Activated CD8-positive, alpha-beta T cell treated with anti-CD3 and anti-CD28 coated beads, Interleukin-2, amount 10 ng/mL, durations not matched to agents 7 days and 5 days (primary cell): Measurements from ENCODE around the gene CYTH4. TPM values are rescaled to one million over a fixed set of nuclear protein-coding genes. Genes with fewer than 3 reads are reported as not detected.
"Not testable (repeated sequence)": the region's sequence is repeated elsewhere in the genome, so short reads cannot be mapped to it uniquely, and the experiment has no call there.

Experiments
- ATAC-seq: fragments of 150-1000 bp; cut with Tn5 transposase; one replicate; pipeline ENCODE4 v1.10.0; 2021; ENCODE audit warnings: moderate library complexity
- CTCF ChIA-PET: fragments of 350-600 bp; sonication (Branson Sonifier 250); formaldehyde crosslinking; loops from one replicate; lab custom pipeline; 2021; ENCODE audit warnings: antibody characterized with exemption; lab: Charles Lee
- POLR2A ChIA-PET: fragments of 350-600 bp; sonication (Branson Sonifier 250); formaldehyde crosslinking; loops from one replicate; lab custom pipeline; 2021; ENCODE audit warnings: antibody characterized with exemption; lab: Charles Lee
- DNase-seq: peaks from one replicate; pipeline ENCODE4 v3.0.0-alpha.2; 2020
- H3K27ac Mint-ChIP-seq: one replicate; pipeline ENCODE4 v1.8.0; 2021; ENCODE audit warnings: mild to moderate bottlenecking, mixed read lengths
- H3K27me3 Mint-ChIP-seq: one replicate; pipeline ENCODE4 v1.8.0; 2021; ENCODE audit warnings: low read depth, mixed read lengths
- H3K36me3 Mint-ChIP-seq: one replicate; pipeline ENCODE4 v1.8.0; 2021; ENCODE audit warnings: low read depth, mixed read lengths
- H3K4me1 Mint-ChIP-seq: one replicate; pipeline ENCODE4 v1.8.0; 2021; ENCODE audit warnings: low read depth, mixed read lengths
- H3K4me3 Mint-ChIP-seq: one replicate; pipeline ENCODE4 v1.8.0; 2021; ENCODE audit warnings: mild to moderate bottlenecking, mixed read lengths
- H3K9me3 Mint-ChIP-seq: one replicate; pipeline ENCODE4 v1.8.0; 2022; ENCODE audit warnings: mixed read lengths; ENCODE audit not compliant: insufficient read depth
- total RNA-seq, 2 experiments: library from RNA; stranded (reverse); gene quantifications; one replicate each; pipeline ENCODE4 v1.2.3, GENCODE V29; 2021

Gene CYTH4
- total RNA-seq, 2 experiments from 2014 or later: 107 to 114 TPM

DNA sequence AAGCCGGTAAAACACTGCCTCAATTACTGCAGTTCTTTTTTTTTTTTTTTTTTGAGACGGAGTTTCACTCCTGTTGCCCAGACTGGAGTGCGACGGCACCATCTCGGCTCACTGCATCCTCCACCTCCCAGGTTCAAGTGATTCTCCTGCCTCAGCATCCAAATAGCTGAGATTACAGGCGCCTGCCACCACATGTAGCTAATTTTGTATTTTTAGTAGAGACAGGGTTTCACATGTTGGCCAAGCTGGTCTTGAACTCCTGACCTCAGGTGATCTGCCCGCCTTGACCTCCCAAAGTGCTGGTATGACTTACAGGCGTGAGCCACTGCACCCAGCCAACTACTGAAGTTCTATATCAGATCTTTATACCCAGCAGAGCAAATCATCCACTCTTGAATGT is 30.5 kb upstream of the CYTH4 start:
- H3K27me3 Mint-ChIP-seq, H3K27ac Mint-ChIP-seq, H3K9me3 Mint-ChIP-seq, H3K36me3 Mint-ChIP-seq, DNase-seq, H3K4me3 Mint-ChIP-seq, POLR2A ChIA-PET, ATAC-seq: not testable (repeated sequence)
- peaks cover 11% of the 10 kb centered on the region for H3K4me1 Mint-ChIP-seq
- CTCF ChIA-PET: interaction anchor here (0.9 to 4.5 kb wide), 3 partner anchors 8 to 27 kb away, joined by 3 to 32 read pairs (median 3); no protein-coding TSS in a partner anchor

DNA sequence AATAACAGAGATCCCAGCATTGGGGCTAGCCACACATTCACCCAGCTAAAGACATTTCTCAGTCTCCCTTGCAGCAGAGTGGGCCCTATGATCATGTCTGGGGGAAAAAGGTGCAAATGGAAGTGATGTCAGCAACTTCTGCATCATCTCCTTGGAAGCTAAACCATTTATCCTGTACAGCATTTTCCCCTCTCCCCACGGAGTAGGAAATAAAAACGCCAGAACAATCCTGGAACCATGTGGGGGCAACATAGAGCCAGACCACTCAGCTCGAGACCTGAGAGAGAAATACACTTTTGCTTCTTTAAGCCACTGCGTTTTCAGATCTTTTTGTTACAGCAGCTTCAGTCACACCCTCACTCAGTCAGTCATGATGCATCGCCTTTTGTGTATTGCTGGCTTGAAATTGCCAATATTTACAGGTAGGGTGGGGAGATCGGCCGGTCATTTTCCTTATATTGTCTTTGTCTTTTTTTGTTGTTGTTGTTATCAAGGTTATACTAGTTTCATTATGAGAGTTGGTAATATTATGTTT is 29.1 kb upstream of the CYTH4 start:
- peaks cover 9% of the 10 kb centered on the region for H3K4me1 Mint-ChIP-seq
- no peaks in the 10 kb centered on the region for H3K36me3 Mint-ChIP-seq
- DNase-seq: no peak
- CTCF ChIA-PET: interaction anchor here (1.4 to 4.5 kb wide), 2 partner anchors 7 to 14 kb away, joined by 3 to 32 read pairs; no protein-coding TSS in a partner anchor
- no peak overlapping the region for H3K4me3 Mint-ChIP-seq
- POLR2A ChIA-PET: interaction anchor here (0.5 kb wide), 1 partner anchor 104 kb away, joined by 3 read pairs; no protein-coding TSS in a partner anchor
- H3K27ac Mint-ChIP-seq: no peak overlapping the region
- H3K9me3 Mint-ChIP-seq: no peaks in the 10 kb centered on the region
- ATAC-seq: no peak
- H3K27me3 Mint-ChIP-seq: peaks cover 10% of the 10 kb centered on the region

GRCh38 chr22:37254209-37254866 is 28.0 kb upstream of the CYTH4 start:
- ChIA-PET POLR2A (no interaction called here), CTCF (interaction anchor here (1.5 to 1.6 kb wide), 2 partner anchors 9 to 11 kb away, joined by 3 to 4 read pairs; no protein-coding TSS in a partner anchor)
- H3K9me3 Mint-ChIP-seq: no peaks in the 10 kb centered on the region
- peaks cover 10% of the 10 kb centered on the region for H3K27me3 Mint-ChIP-seq
- no peak for DNase-seq
- no peak overlapping the region for H3K4me3 Mint-ChIP-seq
- no peaks in the 10 kb centered on the region for H3K36me3 Mint-ChIP-seq
- H3K27ac Mint-ChIP-seq: no peak overlapping the region
- peaks cover 14% of the 10 kb centered on the region for H3K4me1 Mint-ChIP-seq
- no peak for ATAC-seq

DNA sequence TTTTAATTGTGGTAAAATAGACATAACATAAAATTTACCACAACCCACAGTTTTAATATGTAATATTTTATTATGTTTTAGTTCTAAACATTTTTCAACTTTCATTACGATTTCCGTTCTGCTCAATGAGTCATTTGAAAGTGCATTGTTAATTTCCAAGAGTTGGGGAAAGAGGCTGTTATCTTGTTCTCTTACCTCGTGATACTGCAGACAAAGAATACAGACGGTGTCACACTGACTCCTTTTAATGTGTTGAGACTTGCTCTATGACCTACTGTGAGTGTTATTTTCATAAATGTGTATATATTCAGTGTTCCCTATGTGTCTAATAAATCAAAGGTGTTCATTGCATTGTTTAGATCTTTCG is 27.5 kb upstream of the CYTH4 start:
- peaks cover 10% of the 10 kb centered on the region for H3K27me3 Mint-ChIP-seq
- no peak overlapping the region for H3K27ac Mint-ChIP-seq
- peaks cover 19% of the 10 kb centered on the region for H3K4me1 Mint-ChIP-seq
- no peaks in the 10 kb centered on the region for H3K36me3 Mint-ChIP-seq
- H3K9me3 Mint-ChIP-seq: no peaks in the 10 kb centered on the region
- ChIA-PET POLR2A (interaction anchor here (1.9 kb wide), 1 partner anchor 11 kb away, joined by 11 read pairs; the partner anchor contains the start of gene RAC2), CTCF (interaction anchor here (1.5 to 1.6 kb wide), 2 partner anchors 9 to 10 kb away, joined by 3 to 4 read pairs; no protein-coding TSS in a partner anchor)
- ATAC-seq: no peak
- DNase-seq: no peak
- no peak overlapping the region for H3K4me3 Mint-ChIP-seq

- Mint-ChIP-seq H3K27me3 (peaks cover 10% of the 10 kb centered on the region), H3K4me1 (peaks cover 25% of the 10 kb centered on the region), H3K9me3 (no peaks in the 10 kb centered on the region), H3K4me3 (no peak overlapping the region), H3K36me3 (no peaks in the 10 kb centered on the region), H3K27ac (peak overlapping the region; percentile 62)
- DNase-seq (no peak), ATAC-seq (no peak)
- ChIA-PET CTCF (interaction anchor here (1.2 to 1.3 kb wide), 2 partner anchors 12 to 17 kb away, joined by 3 to 8 read pairs; no protein-coding TSS in a partner anchor), POLR2A (interaction anchor here (1.9 kb wide), 1 partner anchor 11 kb away, joined by 11 read pairs; the partner anchor contains the start of gene RAC2)
Observed at GRCh38 chr22:37255558-37256006, 26.7 kb upstream of the CYTH4 start.

- peaks cover 30% of the 10 kb centered on the region for H3K4me1 Mint-ChIP-seq
- no peaks in the 10 kb centered on the region for H3K9me3 Mint-ChIP-seq
- CTCF ChIA-PET: interaction anchor here (1.2 to 1.3 kb wide), 2 partner anchors 12 to 18 kb away, joined by 3 to 8 read pairs; no protein-coding TSS in a partner anchor
- POLR2A ChIA-PET: interaction anchor here (1.9 kb wide), 1 partner anchor 12 kb away, joined by 11 read pairs; the partner anchor contains the start of gene RAC2
- H3K4me3 Mint-ChIP-seq: no peak overlapping the region
- no peak overlapping the region for H3K27ac Mint-ChIP-seq
- no peak for ATAC-seq
- H3K36me3 Mint-ChIP-seq: no peaks in the 10 kb centered on the region
- peaks cover 10% of the 10 kb centered on the region for H3K27me3 Mint-ChIP-seq
- no peak for DNase-seq
Observed at GRCh38 chr22:37256075-37256726, 26.1 kb upstream of the CYTH4 start.

DNA sequence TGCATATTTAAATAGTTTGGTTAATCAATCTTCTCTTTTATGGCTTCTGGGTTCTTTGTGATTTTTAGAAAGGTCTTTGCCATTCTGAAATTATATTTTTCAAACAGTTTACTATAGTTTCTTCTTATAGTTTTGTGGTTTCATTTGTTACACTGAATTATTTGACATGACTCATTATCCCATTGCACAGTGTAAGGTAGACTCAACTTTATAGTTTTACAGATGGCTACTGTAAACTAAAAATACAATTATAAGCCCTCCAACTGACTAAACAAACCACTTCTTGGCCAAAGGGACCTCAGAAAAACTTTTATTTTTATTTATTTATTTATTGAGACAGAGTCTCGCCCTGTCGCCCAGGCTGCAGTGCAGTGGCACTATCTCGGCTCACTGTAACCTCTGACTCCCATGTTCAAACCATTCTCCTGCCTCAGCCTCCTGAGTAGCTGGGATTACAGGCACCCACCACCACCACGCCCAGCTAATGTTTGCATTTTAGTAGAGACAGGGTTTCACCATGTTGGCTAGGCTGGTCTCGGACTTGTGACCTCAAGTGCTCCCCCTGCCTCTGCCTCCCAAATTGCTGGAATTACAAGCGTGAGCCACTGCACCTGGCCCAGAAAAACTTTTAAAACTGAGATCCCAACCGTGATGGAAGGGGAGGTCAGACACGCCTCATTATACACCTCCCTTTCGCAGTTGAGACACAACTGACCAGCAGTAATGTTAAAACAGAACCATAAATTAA is 24.1 kb upstream of the CYTH4 start:
- no peak for ATAC-seq
- Mint-ChIP-seq H3K4me1 (peaks cover 28% of the 10 kb centered on the region), H3K4me3 (no peak overlapping the region), H3K27ac (no peak overlapping the region), H3K9me3 (no peaks in the 10 kb centered on the region), H3K36me3 (no peaks in the 10 kb centered on the region), H3K27me3 (peaks cover 5% of the 10 kb centered on the region)
- DNase-seq: no peak
- POLR2A ChIA-PET: interaction anchor here (1.4 to 4.3 kb wide), 2 partner anchors 14 to 19 kb away, joined by 3 to 50 read pairs; partner anchors contain the start of gene RAC2
- CTCF ChIA-PET: interaction anchor here (1.6 to 5.1 kb wide), 4 partner anchors 9 to 34 kb away, joined by 6 to 195 read pairs (median 32); partner anchors contain the start of gene RAC2

- Mint-ChIP-seq H3K9me3 (peaks cover 4% of the 10 kb centered on the region), H3K27me3 (peaks cover 4% of the 10 kb centered on the region), H3K4me3 (no peak overlapping the region), H3K4me1 (peaks cover 28% of the 10 kb centered on the region), H3K36me3 (peaks cover 2% of the 10 kb centered on the region), H3K27ac (no peak overlapping the region)
- ATAC-seq (no peak), DNase-seq (no peak)
- POLR2A ChIA-PET: interaction anchor here (1.4 to 4.3 kb wide), 2 partner anchors 15 to 19 kb away, joined by 3 to 50 read pairs; partner anchors contain the start of gene RAC2
- CTCF ChIA-PET: interaction anchor here (0.7 to 5.1 kb wide), 15 partner anchors 8 to 199 kb away, joined by 3 to 195 read pairs (median 16); partner anchors contain the start of genes IL2RB and RAC2
Observed at GRCh38 chr22:37258753-37259401, 23.4 kb upstream of the CYTH4 start.

GRCh38 chr22:37259540-37260029 is 22.7 kb upstream of the CYTH4 start:
- ChIA-PET POLR2A (interaction anchor here (0.9 to 4.3 kb wide), 4 partner anchors 16 to 34 kb away, joined by 3 to 50 read pairs (median 4); partner anchors contain the start of gene RAC2), CTCF (interaction anchor here (0.7 to 5.1 kb wide), 28 partner anchors 8 to 333 kb away, joined by 3 to 195 read pairs (median 7); partner anchors contain the start of genes CYTH4, IL2RB and RAC2)
- H3K27me3 Mint-ChIP-seq: peaks cover 4% of the 10 kb centered on the region
- no peak for DNase-seq
- H3K36me3 Mint-ChIP-seq: peaks cover 4% of the 10 kb centered on the region
- no peak overlapping the region for H3K4me3 Mint-ChIP-seq
- peaks cover 5% of the 10 kb centered on the region for H3K9me3 Mint-ChIP-seq
- no peak for ATAC-seq
- H3K27ac Mint-ChIP-seq: no peak overlapping the region
- peaks cover 28% of the 10 kb centered on the region for H3K4me1 Mint-ChIP-seq

DNA sequence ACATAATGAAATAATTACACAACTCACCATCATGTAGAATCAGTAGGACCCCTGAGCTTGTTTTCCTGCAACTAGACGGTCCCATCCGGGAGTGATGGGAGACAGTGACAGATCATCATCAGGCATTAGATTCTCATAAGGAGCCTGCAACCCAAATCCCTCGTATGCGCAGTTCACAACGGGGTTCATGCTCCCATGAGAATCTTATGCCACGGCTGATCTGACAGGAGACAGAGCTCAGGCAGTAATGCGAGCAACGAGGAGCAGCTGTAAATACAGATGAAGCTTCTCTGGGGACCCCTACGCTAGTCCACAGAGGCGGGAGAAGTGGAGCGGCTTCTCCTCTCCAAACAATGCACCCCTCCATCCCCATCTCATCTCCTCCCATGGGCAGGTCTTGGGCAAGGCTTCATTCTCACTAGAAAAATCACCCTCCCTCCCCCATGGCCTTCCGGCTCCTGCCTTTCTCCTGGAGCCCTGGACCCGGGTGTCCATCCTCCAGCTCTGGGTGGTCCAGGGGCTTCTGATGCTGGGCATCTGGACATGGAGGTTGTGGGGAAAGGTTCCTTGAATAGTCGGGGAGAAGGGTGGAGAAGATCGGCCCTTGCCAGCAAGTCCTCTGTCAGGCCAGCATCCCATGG is 22.0 kb upstream of the CYTH4 start:
- Mint-ChIP-seq H3K27ac (no peak overlapping the region), H3K9me3 (peaks cover 5% of the 10 kb centered on the region), H3K4me1 (peaks cover 26% of the 10 kb centered on the region), H3K36me3 (peaks cover 6% of the 10 kb centered on the region), H3K4me3 (no peak overlapping the region), H3K27me3 (peaks cover 4% of the 10 kb centered on the region)
- ATAC-seq: no peak
- ChIA-PET POLR2A (interaction anchor here (0.7 to 4.3 kb wide), 4 partner anchors 16 to 35 kb away, joined by 3 to 50 read pairs (median 4); partner anchors contain the start of gene RAC2), CTCF (interaction anchor here (0.6 to 5.1 kb wide), 56 partner anchors 7 to 484 kb away, joined by 3 to 195 read pairs (median 4); partner anchors contain the start of genes CYTH4, IFT27, IL2RB and RAC2)
- DNase-seq: no peak
